T47D (cell line): ENCODE measurements around the gene GSAP.
"Not testable (repeated sequence)": the region's sequence is repeated elsewhere in the genome, so short reads cannot be mapped to it uniquely, and the experiment has no call there.

Experiments used
- DNase-seq, 2 experiments: peaks; one replicate each; pipeline versions ENCODE4 v3.0.0 to v3.0.0-alpha.2; 2011 to 2012; ENCODE audit warnings: low read depth in 1 of 2, low spot score in 1 of 2
- JUND ChIP-seq: IDR thresholded peaks from 2 replicates; pipeline ENCODE4 v1.6.1; 2012; ENCODE audit warnings: low read depth
- in situ Hi-C: cut with HindIII; loops from 2 replicates; pipeline ENCODE4 v1.10.0; 2016; ENCODE audit warnings: low sequenced_read_pairs, low pct_unique_long_range_greater_than_20kb

The GSAP gene

GRCh38 chr7:77354914-77355313 is 61.2 kb downstream of the GSAP start:
- TF ChIP-seq JUND: no peak
- in situ Hi-C loops: no loop called here
- no peak for DNase-seq

- no peak for TF ChIP-seq JUND
- in situ Hi-C loops: no loop called here
- no peak for DNase-seq
These were observed 61.7 kb downstream of the GSAP start for GRCh38 chr7:77354484-77354883.

- TF ChIP-seq JUND: no peak
- DNase-seq: no peak
- in situ Hi-C loops: no loop called here
These were observed 62.2 kb downstream of the GSAP start for GRCh38 chr7:77353911-77354310.

- in situ Hi-C loops: no loop called here
- TF ChIP-seq JUND: no peak
- DNase-seq: no peak
These were observed 62.8 kb downstream of the GSAP start for GRCh38 chr7:77353407-77353721.

GRCh38 chr7:77352665-77353406 is 63.3 kb downstream of the GSAP start:
- TF ChIP-seq JUND: no peak
- in situ Hi-C loops: no loop called here
- no peak for DNase-seq

- in situ Hi-C loops: no loop called here
- no peak for TF ChIP-seq JUND
- no peak for DNase-seq
These were observed 64.6 kb downstream of the GSAP start for GRCh38 chr7:77351539-77352004.

GRCh38 chr7:77349141-77349540 is 67.0 kb downstream of the GSAP start:
- no peak for DNase-seq
- no peak for TF ChIP-seq JUND
- in situ Hi-C loops: no loop called here

GRCh38 chr7:77348371-77348813 is 67.8 kb downstream of the GSAP start:
- no peak for DNase-seq
- no peak for TF ChIP-seq JUND
- in situ Hi-C loops: no loop called here

- in situ Hi-C loops: no loop called here
- TF ChIP-seq JUND: no peak
- no peak for DNase-seq
These were observed 69.7 kb downstream of the GSAP start for GRCh38 chr7:77346441-77346840.

- in situ Hi-C loops: not testable (repeated sequence)
These were observed 70.7 kb downstream of the GSAP start for GRCh38 chr7:77345426-77345825.

GRCh38 chr7:77339726-77340125 is 76.4 kb downstream of the GSAP start:
- TF ChIP-seq JUND: no peak
- in situ Hi-C loops: no loop called here
- DNase-seq: no peak

More at GRCh38 chr7:77345426-77345825, 70.7 kb downstream of the GSAP start:
- not testable (repeated sequence) for DNase-seq

- no peak for TF ChIP-seq JUND
- DNase-seq: no peak
- in situ Hi-C loops: no loop called here
These were observed 77.1 kb downstream of the GSAP start for GRCh38 chr7:77338883-77339629.

- TF ChIP-seq JUND: no peak
- in situ Hi-C loops: no loop called here
These were observed 77.9 kb downstream of the GSAP start for GRCh38 chr7:77338260-77338659.

More at GRCh38 chr7:77338260-77338659, 77.9 kb downstream of the GSAP start:
- no peak for DNase-seq
